ENCODE data around the gene PTPRT. TPM values are rescaled to one million over a fixed set of nuclear protein-coding genes. Genes with fewer than 3 reads are reported as not detected.
A peak's percentile ranks its signal among the peaks of the same experiment; 100 is the strongest.

Gene PTPRT
- total and polyA plus RNA-seq, 12 donors: 0.04 to 0.53 (median 0.22) TPM; not detected in 1

DNA sequence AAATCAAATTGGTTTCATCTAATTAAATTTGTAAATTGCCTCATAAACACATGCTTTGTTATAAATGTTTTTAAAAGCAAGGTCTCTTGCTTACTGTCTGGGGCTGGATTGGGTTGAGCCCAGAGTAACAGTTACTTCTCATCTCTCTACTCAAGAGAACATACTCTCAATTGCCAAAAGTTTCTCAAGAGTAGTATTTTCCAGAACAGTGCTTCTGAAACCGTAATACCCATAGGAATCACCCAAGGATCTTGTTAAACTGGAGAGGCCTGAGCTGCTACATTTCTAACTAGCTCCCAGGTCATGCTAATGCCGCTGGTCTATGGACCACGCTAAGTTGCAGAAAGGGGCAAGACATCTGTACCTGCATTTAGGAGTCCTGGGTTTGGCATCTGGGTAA is 744.9 kb downstream of the PTPRT start:
- no peak overlapping the region for H3K4me3 ChIP-seq
- TF ChIP-seq, protein P1, sequence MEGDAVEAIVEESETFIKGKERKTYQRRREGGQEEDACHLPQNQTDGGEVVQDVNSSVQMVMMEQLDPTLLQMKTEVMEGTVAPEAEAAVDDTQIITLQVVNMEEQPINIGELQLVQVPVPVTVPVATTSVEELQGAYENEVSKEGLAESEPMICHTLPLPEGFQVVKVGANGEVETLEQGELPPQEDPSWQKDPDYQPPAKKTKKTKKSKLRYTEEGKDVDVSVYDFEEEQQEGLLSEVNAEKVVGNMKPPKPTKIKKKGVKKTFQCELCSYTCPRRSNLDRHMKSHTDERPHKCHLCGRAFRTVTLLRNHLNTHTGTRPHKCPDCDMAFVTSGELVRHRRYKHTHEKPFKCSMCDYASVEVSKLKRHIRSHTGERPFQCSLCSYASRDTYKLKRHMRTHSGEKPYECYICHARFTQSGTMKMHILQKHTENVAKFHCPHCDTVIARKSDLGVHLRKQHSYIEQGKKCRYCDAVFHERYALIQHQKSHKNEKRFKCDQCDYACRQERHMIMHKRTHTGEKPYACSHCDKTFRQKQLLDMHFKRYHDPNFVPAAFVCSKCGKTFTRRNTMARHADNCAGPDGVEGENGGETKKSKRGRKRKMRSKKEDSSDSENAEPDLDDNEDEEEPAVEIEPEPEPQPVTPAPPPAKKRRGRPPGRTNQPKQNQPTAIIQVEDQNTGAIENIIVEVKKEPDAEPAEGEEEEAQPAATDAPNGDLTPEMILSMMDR (IDR thresholded peaks at IDR 0.05): no peak
- H3K27ac ChIP-seq: no peak overlapping the region
- no peak for DNase-seq
- peaks cover 0 to 9% (median 0%) of the 10 kb centered on the region in 9 donors for H3K4me1 ChIP-seq
- 70 to 75% methylated on average over 3 of the region's 3 CpGs for WGBS, 2 donors
- no peaks in the 10 kb centered on the region for H3K36me3 ChIP-seq
- H3K9me3 ChIP-seq: no peaks in the 10 kb centered on the region
- peak in 7 of 8 donors; percentile 23 to 89 (median 58) for ATAC-seq
- peaks cover 0 to 3% (median 0%) of the 10 kb centered on the region in 7 donors for H3K27me3 ChIP-seq
- intact Hi-C loops (cut with DNase I): loop anchor here in 1 of 10 donors (10.0 kb wide), 1 partner anchor 50 kb away; no protein-coding TSS in a partner anchor

DNA sequence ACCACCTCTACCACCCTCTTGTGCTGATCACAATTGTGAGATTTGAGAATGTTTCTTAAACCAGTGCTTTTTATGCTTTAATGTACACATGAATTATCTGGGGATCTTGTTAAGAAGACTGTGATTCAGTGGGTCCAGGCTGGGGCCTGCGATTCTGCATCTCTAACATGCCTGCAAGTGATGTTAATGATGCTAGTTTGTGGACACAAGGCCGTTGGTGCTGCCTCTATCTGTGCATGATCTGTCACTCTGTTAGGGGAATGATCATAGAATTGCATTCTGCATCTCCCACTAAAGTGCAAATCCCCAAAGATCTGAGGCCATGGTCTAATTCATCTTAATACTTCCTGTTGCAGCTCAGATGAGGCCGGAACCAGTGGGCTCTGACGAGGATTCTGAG is 746.5 kb downstream of the PTPRT start:
- TF ChIP-seq, protein P1 (IDR thresholded peaks at IDR 0.05): no peak
- no peak overlapping the region for H3K27ac ChIP-seq
- intact Hi-C loops (cut with DNase I): loop anchor here in 1 of 10 donors (10.0 kb wide), 1 partner anchor 48 kb away; no protein-coding TSS in a partner anchor
- WGBS, 2 donors: 76 to 80% methylated on average over 4 of the region's 4 CpGs
- ATAC-seq: no peak
- DNase-seq: no peak
- H3K4me3 ChIP-seq: no peak overlapping the region
- no peaks in the 10 kb centered on the region for H3K36me3 ChIP-seq
- H3K9me3 ChIP-seq: no peaks in the 10 kb centered on the region
- peaks cover 0 to 10% (median 0%) of the 10 kb centered on the region in 9 donors for H3K4me1 ChIP-seq
- peaks cover 0 to 3% (median 0%) of the 10 kb centered on the region in 7 donors for H3K27me3 ChIP-seq

DNA sequence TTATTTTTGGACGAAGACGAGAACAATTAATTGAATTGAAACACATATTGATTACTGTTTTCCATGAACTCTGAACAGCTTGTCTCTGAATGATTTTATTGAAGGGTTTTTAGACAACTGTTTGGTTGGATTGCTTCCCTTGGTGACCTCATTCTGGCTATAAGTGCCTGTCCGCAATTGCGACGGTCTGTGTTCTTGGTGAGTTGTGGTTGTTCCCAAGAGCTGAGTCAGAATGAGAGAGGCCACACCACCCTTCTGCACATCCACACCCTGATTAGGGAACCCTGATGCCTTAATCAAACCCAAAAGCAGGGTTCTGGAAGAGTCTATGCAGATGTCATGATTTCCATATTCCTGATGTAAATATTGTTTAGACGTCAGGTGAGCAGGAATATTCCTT is 747.0 kb downstream of the PTPRT start:
- H3K4me3 ChIP-seq: no peak overlapping the region
- H3K36me3 ChIP-seq: no peaks in the 10 kb centered on the region
- H3K4me1 ChIP-seq: peaks cover 0 to 14% (median 0%) of the 10 kb centered on the region in 9 donors
- ATAC-seq (peak in 6 of 8 donors; percentile 57 to 83 (median 74)), DNase-seq (peak in 1 of 2 donors; percentile 20)
- TF ChIP-seq, protein P1 (IDR thresholded peaks at IDR 0.05): no peak
- WGBS, 2 donors: 72% methylated on average over 6 of the region's 6 CpGs
- H3K27ac ChIP-seq: peak overlapping the region in 1 of 10 donors; percentile 10
- no peaks in the 10 kb centered on the region for H3K9me3 ChIP-seq
- intact Hi-C loops (cut with DNase I): loop anchor here in 1 of 10 donors (10.0 kb wide), 1 partner anchor 48 kb away; no protein-coding TSS in a partner anchor
- H3K27me3 ChIP-seq: peaks cover 0 to 3% (median 0%) of the 10 kb centered on the region in 7 donors

GRCh38 chr20:42441864-42442331 is 747.8 kb downstream of the PTPRT start:
- Histone ChIP-seq H3K9me3 (no peaks in the 10 kb centered on the region), H3K4me3 (no peak overlapping the region), H3K36me3 (no peaks in the 10 kb centered on the region), H3K27ac (no peak overlapping the region), H3K27me3 (peaks cover 0 to 3% (median 0%) of the 10 kb centered on the region in 7 donors), H3K4me1 (peaks cover 0 to 16% (median 0%) of the 10 kb centered on the region in 9 donors)
- intact Hi-C loops (cut with DNase I): loop anchor here in 1 of 10 donors (10.0 kb wide), 1 partner anchor 47 kb away; no protein-coding TSS in a partner anchor
- WGBS, 2 donors: 69 to 72% methylated on average over 6 of the region's 6 CpGs
- DNase-seq (no peak), ATAC-seq (peak in 3 of 8 donors; percentile 6 to 50 (median 47))
- TF ChIP-seq, protein P1 (IDR thresholded peaks at IDR 0.05): no peak

Measured in heart right ventricle (tissue), 16 donors.